Measurements from ENCODE around the gene DYRK1A. TPM values are rescaled to one million over a fixed set of nuclear protein-coding genes. Genes with fewer than 3 reads are reported as not detected.
A peak's percentile ranks its signal among the peaks of the same experiment; 100 is the strongest.

Gene DYRK1A
- total and polyA plus RNA-seq, 2 of the 13 experiments (the other 11 are each of a cell fraction or from before 2014, with no cell fraction given): 24.6 to 34.2 TPM

DNA sequence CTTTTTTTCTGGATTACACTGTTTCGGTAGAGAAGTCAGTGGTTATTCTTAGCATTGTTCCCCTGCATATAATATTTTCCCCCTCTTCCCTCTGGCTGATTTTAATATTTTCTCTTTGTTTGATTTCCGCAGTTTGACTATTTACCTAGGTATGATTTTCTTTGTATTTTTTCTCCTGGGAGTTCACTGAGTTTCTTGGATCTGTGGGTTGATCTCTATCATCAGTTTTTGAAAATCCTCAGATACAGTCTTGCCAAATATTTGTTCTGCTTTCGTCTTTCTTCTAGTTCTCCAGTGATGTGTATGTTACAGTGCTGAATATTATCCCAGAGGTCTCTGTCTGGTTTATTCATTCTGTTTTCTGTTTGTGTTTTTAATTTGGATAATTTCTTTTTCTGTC lies 136.4 kb downstream of the DYRK1A start (continued):
- TF ChIP-seq, protein P1, sequence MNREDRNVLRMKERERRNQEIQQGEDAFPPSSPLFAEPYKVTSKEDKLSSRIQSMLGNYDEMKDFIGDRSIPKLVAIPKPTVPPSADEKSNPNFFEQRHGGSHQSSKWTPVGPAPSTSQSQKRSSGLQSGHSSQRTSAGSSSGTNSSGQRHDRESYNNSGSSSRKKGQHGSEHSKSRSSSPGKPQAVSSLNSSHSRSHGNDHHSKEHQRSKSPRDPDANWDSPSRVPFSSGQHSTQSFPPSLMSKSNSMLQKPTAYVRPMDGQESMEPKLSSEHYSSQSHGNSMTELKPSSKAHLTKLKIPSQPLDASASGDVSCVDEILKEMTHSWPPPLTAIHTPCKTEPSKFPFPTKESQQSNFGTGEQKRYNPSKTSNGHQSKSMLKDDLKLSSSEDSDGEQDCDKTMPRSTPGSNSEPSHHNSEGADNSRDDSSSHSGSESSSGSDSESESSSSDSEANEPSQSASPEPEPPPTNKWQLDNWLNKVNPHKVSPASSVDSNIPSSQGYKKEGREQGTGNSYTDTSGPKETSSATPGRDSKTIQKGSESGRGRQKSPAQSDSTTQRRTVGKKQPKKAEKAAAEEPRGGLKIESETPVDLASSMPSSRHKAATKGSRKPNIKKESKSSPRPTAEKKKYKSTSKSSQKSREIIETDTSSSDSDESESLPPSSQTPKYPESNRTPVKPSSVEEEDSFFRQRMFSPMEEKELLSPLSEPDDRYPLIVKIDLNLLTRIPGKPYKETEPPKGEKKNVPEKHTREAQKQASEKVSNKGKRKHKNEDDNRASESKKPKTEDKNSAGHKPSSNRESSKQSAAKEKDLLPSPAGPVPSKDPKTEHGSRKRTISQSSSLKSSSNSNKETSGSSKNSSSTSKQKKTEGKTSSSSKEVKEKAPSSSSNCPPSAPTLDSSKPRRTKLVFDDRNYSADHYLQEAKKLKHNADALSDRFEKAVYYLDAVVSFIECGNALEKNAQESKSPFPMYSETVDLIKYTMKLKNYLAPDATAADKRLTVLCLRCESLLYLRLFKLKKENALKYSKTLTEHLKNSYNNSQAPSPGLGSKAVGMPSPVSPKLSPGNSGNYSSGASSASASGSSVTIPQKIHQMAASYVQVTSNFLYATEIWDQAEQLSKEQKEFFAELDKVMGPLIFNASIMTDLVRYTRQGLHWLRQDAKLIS (CRISPR knock-in tag; IDR thresholded peaks at IDR 0.05): no peak
- TF ChIP-seq FOXP1 (IDR thresholded peaks at IDR 0.05) (no peak), FOXP1 (CRISPR knock-in tag; IDR thresholded peaks at IDR 0.05) (no peak), ZNF317 (CRISPR knock-in tag; IDR thresholded peaks at IDR 0.05) (no peak), NFRKB (IDR thresholded peaks at IDR 0.05) (no peak), SSRP1 (CRISPR knock-in tag; IDR thresholded peaks at IDR 0.05) (no peak)
- TF ChIP-seq, protein P2, sequence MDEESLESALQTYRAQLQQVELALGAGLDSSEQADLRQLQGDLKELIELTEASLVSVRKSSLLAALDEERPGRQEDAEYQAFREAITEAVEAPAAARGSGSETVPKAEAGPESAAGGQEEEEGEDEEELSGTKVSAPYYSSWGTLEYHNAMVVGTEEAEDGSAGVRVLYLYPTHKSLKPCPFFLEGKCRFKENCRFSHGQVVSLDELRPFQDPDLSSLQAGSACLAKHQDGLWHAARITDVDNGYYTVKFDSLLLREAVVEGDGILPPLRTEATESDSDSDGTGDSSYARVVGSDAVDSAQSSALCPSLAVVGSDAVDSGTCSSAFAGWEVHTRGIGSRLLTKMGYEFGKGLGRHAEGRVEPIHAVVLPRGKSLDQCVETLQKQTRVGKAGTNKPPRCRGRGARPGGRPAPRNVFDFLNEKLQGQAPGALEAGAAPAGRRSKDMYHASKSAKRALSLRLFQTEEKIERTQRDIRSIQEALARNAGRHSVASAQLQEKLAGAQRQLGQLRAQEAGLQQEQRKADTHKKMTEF (CRISPR knock-in tag; IDR thresholded peaks at IDR 0.05): no peak

DNA sequence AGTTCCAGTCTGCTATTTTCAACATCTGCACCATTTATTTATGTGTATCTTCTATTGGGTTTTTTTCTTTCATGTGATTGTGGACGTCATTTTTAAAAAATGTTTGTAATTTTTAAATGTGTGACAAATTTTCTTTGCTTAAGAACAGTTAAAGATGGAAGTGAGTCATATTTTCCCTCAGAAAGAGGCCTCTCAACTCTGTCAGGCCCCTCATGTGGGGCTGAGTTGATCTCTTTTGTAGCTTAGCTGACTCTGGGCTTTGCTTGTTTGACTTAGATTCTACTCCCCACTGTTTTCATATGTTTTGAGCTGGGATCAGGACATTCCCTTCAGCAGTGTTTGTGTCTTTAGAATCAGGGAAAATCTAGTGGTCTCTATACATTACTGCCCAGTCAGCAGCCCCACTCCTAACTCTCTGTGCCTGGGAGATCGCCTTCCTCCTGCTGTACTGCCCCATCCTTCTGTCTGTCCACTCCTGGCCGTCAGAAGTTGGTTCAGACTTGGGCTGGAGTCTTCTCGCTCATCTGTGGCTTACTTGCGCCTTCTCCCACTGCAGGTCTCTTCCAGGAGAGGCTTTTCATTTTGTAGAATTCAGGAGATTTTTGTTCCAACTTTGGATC lies 137.4 kb downstream of the DYRK1A start:
- intact Hi-C loops (cut with micrococcal nuclease; ENCODE audit: unreplicated experiment) (no loop called here), in situ Hi-C loops (cut with HindIII; ENCODE audit: extremely low pct_ligation_motif_present, low pct_unique_long_range_greater_than_20kb) (no loop called here)
- ATAC-seq (no peak), DNase-seq (ENCODE audit: low spot score) (peak; percentile 8), FAIRE-seq (no peak)
- Histone ChIP-seq H3K27me3 (ENCODE audit: control insufficient read depth in 1 of 2, insufficient read depth in 2 of 2, low read length in 2 of 2) (no peaks in the 10 kb centered on the region), H3K4me1 (ENCODE audit: insufficient read depth, low read length) (0 out of 2 replicates have a peak, but pooled peaks cover 5% of the 10 kb centered on the region), H3K4me2 (ENCODE audit: low read depth, low read length) (no peak overlapping the region), H2AFZ (ENCODE audit: low read length) (no peak overlapping the region), H3K27ac (ENCODE audit: extremely low read length, insufficient read depth, low read length) (no peak overlapping the region), H4K20me1 (ENCODE audit: insufficient read depth, low read length) (no peaks in the 10 kb centered on the region), H3K9me3 (ENCODE audit: low read length) (no peaks in the 10 kb centered on the region), H3K9ac (ENCODE audit: insufficient read depth, low read depth, low read length) (no peak overlapping the region), H3K4me3 (replicated peaks in 1 of 3; ENCODE audit: insufficient read depth in 1 of 3, low read depth in 2 of 3, low read length in 3 of 3) (no peak overlapping the region), H3K79me2 (ENCODE audit: insufficient read depth, low read length) (no peaks in the 10 kb centered on the region), H3K36me3 (replicated peaks in 1 of 2; ENCODE audit: control insufficient read depth in 1 of 2, insufficient read depth in 2 of 2, low read length in 2 of 2) (peaks cover 17 to 52% of the 10 kb centered on the region in 2 experiments)
- ChIA-PET CTCF (ENCODE audit: low intra/inter-chr PET ratio, low total read pairs) (no interaction called here), POLR2A (no interaction called here)
- 98% methylated on average over 5 of the region's 5 CpGs for WGBS (ENCODE audit: low lambda C conversion rate)
- no TSS peak for BruUV-seq (replicated peaks)
- TF ChIP-seq, protein P3, sequence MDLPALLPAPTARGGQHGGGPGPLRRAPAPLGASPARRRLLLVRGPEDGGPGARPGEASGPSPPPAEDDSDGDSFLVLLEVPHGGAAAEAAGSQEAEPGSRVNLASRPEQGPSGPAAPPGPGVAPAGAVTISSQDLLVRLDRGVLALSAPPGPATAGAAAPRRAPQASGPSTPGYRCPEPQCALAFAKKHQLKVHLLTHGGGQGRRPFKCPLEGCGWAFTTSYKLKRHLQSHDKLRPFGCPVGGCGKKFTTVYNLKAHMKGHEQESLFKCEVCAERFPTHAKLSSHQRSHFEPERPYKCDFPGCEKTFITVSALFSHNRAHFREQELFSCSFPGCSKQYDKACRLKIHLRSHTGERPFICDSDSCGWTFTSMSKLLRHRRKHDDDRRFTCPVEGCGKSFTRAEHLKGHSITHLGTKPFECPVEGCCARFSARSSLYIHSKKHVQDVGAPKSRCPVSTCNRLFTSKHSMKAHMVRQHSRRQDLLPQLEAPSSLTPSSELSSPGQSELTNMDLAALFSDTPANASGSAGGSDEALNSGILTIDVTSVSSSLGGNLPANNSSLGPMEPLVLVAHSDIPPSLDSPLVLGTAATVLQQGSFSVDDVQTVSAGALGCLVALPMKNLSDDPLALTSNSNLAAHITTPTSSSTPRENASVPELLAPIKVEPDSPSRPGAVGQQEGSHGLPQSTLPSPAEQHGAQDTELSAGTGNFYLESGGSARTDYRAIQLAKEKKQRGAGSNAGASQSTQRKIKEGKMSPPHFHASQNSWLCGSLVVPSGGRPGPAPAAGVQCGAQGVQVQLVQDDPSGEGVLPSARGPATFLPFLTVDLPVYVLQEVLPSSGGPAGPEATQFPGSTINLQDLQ (CRISPR knock-in tag; IDR thresholded peaks at IDR 0.05): no peak
- TF ChIP-seq ISX (CRISPR knock-in tag; conservative IDR thresholded peaks at IDR 0.05) (no peak), TP53 (CRISPR knock-in tag; conservative IDR thresholded peaks at IDR 0.05) (no peak), ZNF761 (CRISPR knock-in tag; conservative IDR thresholded peaks at IDR 0.05) (no peak), HNRNPH1 (optimal IDR thresholded peaks at IDR 0.05; ENCODE audit: low read depth, low read length) (no peak), ZNF121 (CRISPR knock-in tag; IDR thresholded peaks at IDR 0.05) (no peak), ZNF432 (CRISPR knock-in tag; IDR thresholded peaks at IDR 0.05; ENCODE audit: borderline replicate concordance) (no peak), ATM (IDR thresholded peaks at IDR 0.05; ENCODE audit: borderline replicate concordance) (no peak)
- TF ChIP-seq, protein P4, sequence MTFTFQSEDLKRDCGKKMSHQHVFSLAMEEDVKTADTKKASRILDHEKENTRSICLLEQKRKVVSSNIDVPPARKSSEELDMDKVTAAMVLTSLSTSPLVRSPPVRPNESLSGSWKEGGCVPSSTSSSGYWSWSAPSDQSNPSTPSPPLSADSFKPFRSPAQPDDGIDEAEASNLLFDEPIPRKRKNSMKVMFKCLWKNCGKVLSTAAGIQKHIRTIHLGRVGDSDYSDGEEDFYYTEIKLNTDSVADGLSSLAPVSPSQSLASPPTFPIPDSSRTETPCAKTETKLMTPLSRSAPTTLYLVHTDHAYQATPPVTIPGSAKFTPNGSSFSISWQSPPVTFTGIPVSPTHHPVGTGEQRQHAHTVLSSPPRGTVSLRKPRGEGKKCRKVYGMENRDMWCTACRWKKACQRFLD (CRISPR knock-in tag; IDR thresholded peaks at IDR 0.05; ENCODE audit: borderline replicate concordance): no peak
